Caco-2 (cell line): ENCODE measurements around the gene ACCS. TPM values are rescaled to one million over a fixed set of nuclear protein-coding genes. Genes with fewer than 3 reads are reported as not detected.
A peak's percentile ranks its signal among the peaks of the same experiment; 100 is the strongest.

Source experiments
- BruUV-seq: library from RNA; stranded (reverse); fragments of 400-500 nt; replicated peaks from 2 replicates; lab custom pipeline; 2021; lab: Mats Ljungman, UMichigan
- CTCF ChIA-PET: fragments of 300-600 bp; sonication (Branson Sonifier 250); formaldehyde crosslinking; loops from one replicate; lab custom pipeline; 2022; ENCODE audit warnings: antibody characterized with exemption; lab: Charles Lee
- POLR2A ChIA-PET: fragments of 300-600 bp; sonication (Branson Sonifier 250); formaldehyde crosslinking; loops from one replicate; lab custom pipeline; 2022; ENCODE audit warnings: antibody characterized with exemption; lab: Charles Lee
- DNase-seq, 2 experiments: peaks; one replicate each; pipeline versions ENCODE4 v3.0.0 to v3.0.0-alpha.2; 2020 to 2022
- H3K27me3 ChIP-seq: replicated peaks from 2 replicates; pipeline ENCODE4 v1.6.0; 2011; ENCODE audit warnings: low read length; ENCODE audit not compliant: control insufficient read depth, insufficient read depth
- H3K36me3 ChIP-seq: 2 replicates; pipeline ENCODE4 v1.5.1; 2011; ENCODE audit warnings: low read length; ENCODE audit not compliant: control insufficient read depth, insufficient read depth
- H3K4me1 ChIP-seq: fragments of 250-450 bp; sonication (Bioruptor Pico); 2 replicates; pipeline ENCODE4 v1.5.1; 2020; ENCODE audit warnings: mild to moderate bottlenecking
- H3K4me3 ChIP-seq: 2 replicates; pipeline ENCODE4 v1.5.1; 2011; ENCODE audit warnings: low read depth, mild to moderate bottlenecking, control low read depth, low read length
- H3K9me3 ChIP-seq: fragments of 250-450 bp; sonication (Bioruptor Pico); 2 replicates; pipeline ENCODE4 v1.5.1; 2020; ENCODE audit warnings: mild to moderate bottlenecking, moderate library complexity
- H3K27ac Mint-ChIP-seq: one replicate; pipeline ENCODE4 v1.8.0; 2022; ENCODE audit warnings: mixed read lengths; ENCODE audit not compliant: unreplicated experiment
- H3K27me3 Mint-ChIP-seq: one replicate; pipeline ENCODE4 v1.8.0; 2022; ENCODE audit warnings: mixed read lengths; ENCODE audit not compliant: insufficient read depth, unreplicated experiment
- H3K36me3 Mint-ChIP-seq: one replicate; pipeline ENCODE4 v1.8.0; 2022; ENCODE audit warnings: mild to moderate bottlenecking, mixed read lengths; ENCODE audit not compliant: insufficient read depth, unreplicated experiment
- H3K4me1 Mint-ChIP-seq: one replicate; pipeline ENCODE4 v1.8.0; 2022; ENCODE audit warnings: low read depth, mixed read lengths; ENCODE audit not compliant: unreplicated experiment
- H3K4me3 Mint-ChIP-seq: one replicate; pipeline ENCODE4 v1.8.0; 2022; ENCODE audit warnings: mild to moderate bottlenecking, moderate library complexity, mixed read lengths; ENCODE audit not compliant: unreplicated experiment
- H3K9me3 Mint-ChIP-seq: one replicate; pipeline ENCODE4 v1.8.0; 2022; ENCODE audit warnings: mixed read lengths; ENCODE audit not compliant: unreplicated experiment
- CTCF ChIP-seq, 2 experiments: fragments of 200-600 bp in 1 of 2; IDR thresholded peaks; 1 replicate in 1 of 2; 2 replicates in 1 of 2; pipeline versions ENCODE4 v1.5.1 to v1.8.0; 2011 to 2022; ENCODE audit warnings: antibody characterized with exemption in 1 of 2, control low read depth in 1 of 2, inconsistent platforms in 1 of 2, low read depth in 1 of 2, low read length in 1 of 2, mild to moderate bottlenecking in 1 of 2, moderate library complexity in 1 of 2; ENCODE audit not compliant: insufficient read depth in 1 of 2, severe bottlenecking in 1 of 2, unreplicated experiment in 1 of 2
- intact Hi-C: fragments of 100-400 bp; cut with micrococcal nuclease; formaldehyde crosslinking; loops from one replicate; pipeline ENCODE4 v1.10.0; 2022; ENCODE audit not compliant: unreplicated experiment
- total RNA-seq: library from RNA; stranded (reverse); gene quantifications from 2 replicates; pipeline ENCODE4 v1.2.3, GENCODE V29; 2022

Gene ACCS
- total RNA-seq, 1 experiment from 2014 or later, result 24.7 TPM

- intact Hi-C loops, result no loop called here
- H3K36me3 ChIP-seq, result no peaks in the 10 kb centered on the region
- TF ChIP-seq CTCF (IDR thresholded peaks at IDR 0.05; ENCODE audit: insufficient read depth in 1 of 2, low read depth in 1 of 2, low read length in 1 of 2, severe bottlenecking in 1 of 2, unreplicated experiment in 1 of 2), result no peak
- no peak overlapping the region for H3K4me3 ChIP-seq
- H3K36me3 Mint-ChIP-seq, result peaks cover 11% of the 10 kb centered on the region
- H3K9me3 Mint-ChIP-seq, result peaks cover 33% of the 10 kb centered on the region
- H3K27me3 ChIP-seq, result no peaks in the 10 kb centered on the region
- peaks cover 12% of the 10 kb centered on the region for H3K4me1 ChIP-seq
- ChIA-PET CTCF (no interaction called here), POLR2A (no interaction called here)
- peaks cover 14% of the 10 kb centered on the region for H3K9me3 ChIP-seq
- H3K4me3 Mint-ChIP-seq, result no peak overlapping the region
- H3K27ac Mint-ChIP-seq, result peak overlapping the region; percentile 14
- peaks cover 18% of the 10 kb centered on the region for H3K4me1 Mint-ChIP-seq
- peak; percentile 50 to 64 for DNase-seq
- no TSS peak for BruUV-seq
- no peaks in the 10 kb centered on the region for H3K27me3 Mint-ChIP-seq
Observed at GRCh38 chr11:44088871-44089270, 22.8 kb downstream of the ACCS start.

- intact Hi-C loops, result no loop called here
Observed at GRCh38 chr11:44090539-44090938, 24.5 kb downstream of the ACCS start.

GRCh38 chr11:44094260-44094868 lies 28.3 kb downstream of the ACCS start:
- H3K27me3 Mint-ChIP-seq, result peaks cover 3% of the 10 kb centered on the region
- no peak overlapping the region for H3K27ac Mint-ChIP-seq
- BruUV-seq, result no TSS peak
- CTCF ChIA-PET, result interaction anchor here (0.6 to 2.7 kb wide), 14 partner anchors 8 to 432 kb away, joined by 3 to 34 read pairs (median 6); no protein-coding TSS in a partner anchor
- peaks cover 18% of the 10 kb centered on the region for H3K4me1 Mint-ChIP-seq
- H3K9me3 ChIP-seq, result 0 out of 2 replicates have a peak, but pooled peaks cover 6% of the 10 kb centered on the region
- POLR2A ChIA-PET, result interaction anchor here (0.7 kb wide), 1 partner anchor 28 kb away, joined by 4 read pairs; the partner anchor contains the start of gene ACCS
- H3K4me3 ChIP-seq, result no peak overlapping the region
- no peak overlapping the region for H3K4me3 Mint-ChIP-seq
- peak; percentile 81 to 88 for TF ChIP-seq CTCF (IDR thresholded peaks at IDR 0.05; ENCODE audit: insufficient read depth in 1 of 2, low read depth in 1 of 2, low read length in 1 of 2, severe bottlenecking in 1 of 2, unreplicated experiment in 1 of 2)
- peak; percentile 78 to 81 for DNase-seq
- intact Hi-C loops, result loop anchor here (1.0 to 2.0 kb wide), 4 partner anchors 16 to 522 kb away; partner anchors contain the start of gene ACCS
- no peaks in the 10 kb centered on the region for H3K27me3 ChIP-seq
- H3K36me3 Mint-ChIP-seq, result no peaks in the 10 kb centered on the region
- H3K4me1 ChIP-seq, result peaks cover 7% of the 10 kb centered on the region; the same call in 1 of the 2 replicates
- no peaks in the 10 kb centered on the region for H3K36me3 ChIP-seq
- H3K9me3 Mint-ChIP-seq, result peaks cover 1% of the 10 kb centered on the region

More at GRCh38 chr11:44090539-44090938, 24.5 kb downstream of the ACCS start:
- CTCF ChIA-PET, result interaction anchor here (0.6 to 0.9 kb wide), 2 partner anchors 12 to 19 kb away, joined by 3 read pairs; no protein-coding TSS in a partner anchor
- POLR2A ChIA-PET, result no interaction called here
- Mint-ChIP-seq H3K4me1 (peaks cover 31% of the 10 kb centered on the region), H3K27ac (no peak overlapping the region), H3K9me3 (peaks cover 28% of the 10 kb centered on the region), H3K36me3 (peaks cover 6% of the 10 kb centered on the region), H3K4me3 (no peak overlapping the region), H3K27me3 (peaks cover 3% of the 10 kb centered on the region)
- peaks cover 12% of the 10 kb centered on the region for H3K9me3 ChIP-seq
- no peaks in the 10 kb centered on the region for H3K36me3 ChIP-seq
- no peaks in the 10 kb centered on the region for H3K27me3 ChIP-seq
- H3K4me3 ChIP-seq, result no peak overlapping the region
- no peak for TF ChIP-seq CTCF (IDR thresholded peaks at IDR 0.05; ENCODE audit: insufficient read depth in 1 of 2, low read depth in 1 of 2, low read length in 1 of 2, severe bottlenecking in 1 of 2, unreplicated experiment in 1 of 2)
- DNase-seq, result no peak
- no TSS peak for BruUV-seq
- peaks cover 12% of the 10 kb centered on the region for H3K4me1 ChIP-seq
